DMS153 treated with DMSO at 0.1 percent for 48 hours (cell line): ENCODE measurements around the gene SMAP2.

Experiments
- DNase-seq: peaks from one replicate; lab custom pipeline; 2025; ENCODE audit not compliant: unreplicated experiment; lab: John Stamatoyannopoulos, UW

The SMAP2 gene

DNA sequence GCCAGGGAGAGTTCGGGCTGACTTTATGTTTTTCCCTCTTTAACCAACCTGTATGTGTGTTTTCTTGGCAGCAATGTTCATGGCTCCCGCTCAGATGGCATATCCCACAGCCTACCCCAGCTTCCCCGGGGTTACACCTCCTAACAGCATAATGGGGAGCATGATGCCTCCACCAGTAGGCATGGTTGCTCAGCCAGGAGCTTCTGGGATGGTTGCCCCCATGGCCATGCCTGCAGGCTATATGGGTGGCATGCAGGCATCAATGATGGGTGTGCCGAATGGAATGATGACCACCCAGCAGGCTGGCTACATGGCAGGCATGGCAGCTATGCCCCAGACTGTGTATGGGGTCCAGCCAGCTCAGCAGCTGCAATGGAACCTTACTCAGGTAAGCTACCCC, 43.2 kb downstream of the SMAP2 start:
- no peak for DNase-seq

- peak; percentile 58 for DNase-seq
Measured at GRCh38 chr1:40421431-40422384, 48.2 kb downstream of the SMAP2 start.

DNA sequence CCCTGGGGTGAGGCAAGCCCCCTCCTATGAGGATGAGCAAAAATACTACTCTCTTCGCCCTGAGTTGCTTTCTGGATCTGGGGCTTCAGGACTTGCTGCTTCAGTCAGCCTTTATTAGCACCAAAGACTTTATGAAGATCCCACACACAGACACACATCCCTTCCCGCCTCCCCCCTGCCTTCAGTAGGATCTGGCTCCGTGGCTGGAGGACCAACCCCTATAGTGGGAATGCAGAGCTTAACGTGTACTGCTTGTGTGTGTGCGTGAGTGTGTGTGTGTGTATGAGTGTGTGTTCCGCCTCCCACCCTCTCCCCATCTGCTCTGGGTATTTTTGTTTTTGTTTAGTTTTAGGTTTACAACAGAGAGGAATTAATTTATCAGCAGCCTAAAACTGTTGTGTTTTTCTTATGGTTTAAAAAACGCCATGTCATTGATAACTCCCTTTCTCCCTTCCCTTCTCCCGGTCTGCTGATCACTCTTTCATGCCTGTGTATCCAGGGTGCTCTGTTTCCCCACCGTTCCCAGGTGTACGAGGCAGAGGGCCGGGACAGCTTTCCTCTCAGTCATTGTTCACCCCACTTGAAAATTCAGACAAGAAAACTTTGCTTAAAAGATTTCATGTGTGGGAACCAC, 49.2 kb downstream of the SMAP2 start:
- no peak for DNase-seq

DNA sequence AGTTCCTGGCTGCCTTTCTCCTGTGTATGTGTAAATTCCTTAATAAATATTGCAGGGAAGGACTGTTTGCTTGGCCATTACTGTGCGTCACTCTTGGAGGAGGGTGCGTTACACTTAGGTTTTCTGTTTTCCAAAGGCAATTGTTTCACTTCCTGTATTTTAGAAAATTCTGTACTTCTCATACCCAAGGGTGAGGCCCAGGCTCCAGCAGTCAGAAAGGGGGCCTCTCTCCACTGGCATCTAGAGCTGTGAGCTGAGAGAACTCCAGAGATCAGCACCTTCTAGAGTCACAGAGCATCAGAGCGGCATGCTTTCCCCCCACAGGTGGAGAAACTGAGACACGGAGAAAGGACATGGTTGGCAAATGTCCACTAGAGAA, 49.7 kb downstream of the SMAP2 start:
- no peak for DNase-seq

DNA sequence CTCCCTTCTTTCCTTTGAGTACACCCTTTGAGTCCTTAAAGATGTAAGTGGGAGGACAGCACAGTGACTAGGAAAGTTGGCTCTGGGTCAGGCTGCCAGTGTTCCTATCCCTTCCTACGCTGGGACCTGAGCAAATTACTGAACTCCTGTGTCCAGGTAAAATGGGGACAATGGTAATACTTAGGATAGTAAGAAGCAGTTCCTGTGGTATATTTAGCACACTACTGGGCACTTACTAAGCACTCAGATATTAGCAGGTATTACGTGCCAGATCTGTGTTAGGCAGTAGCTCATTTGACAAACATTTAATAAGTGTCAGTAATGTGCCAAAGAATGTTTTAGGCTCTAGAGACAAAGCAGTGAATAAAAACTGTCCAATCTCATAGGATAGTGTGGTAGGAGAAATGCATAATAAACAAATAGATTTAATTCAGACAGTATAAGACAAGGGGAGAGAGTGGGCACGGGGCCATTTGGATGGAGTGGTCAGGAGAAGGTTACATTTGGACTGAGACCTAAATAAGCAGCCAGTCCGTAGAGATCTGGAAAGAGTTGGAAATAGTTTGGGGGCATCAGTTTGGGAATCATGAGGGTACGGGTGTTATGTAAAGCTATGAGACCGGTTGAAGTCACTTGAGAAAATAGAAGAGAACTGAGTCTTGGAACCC, 50.6 kb downstream of the SMAP2 start:
- no peak for DNase-seq

DNA sequence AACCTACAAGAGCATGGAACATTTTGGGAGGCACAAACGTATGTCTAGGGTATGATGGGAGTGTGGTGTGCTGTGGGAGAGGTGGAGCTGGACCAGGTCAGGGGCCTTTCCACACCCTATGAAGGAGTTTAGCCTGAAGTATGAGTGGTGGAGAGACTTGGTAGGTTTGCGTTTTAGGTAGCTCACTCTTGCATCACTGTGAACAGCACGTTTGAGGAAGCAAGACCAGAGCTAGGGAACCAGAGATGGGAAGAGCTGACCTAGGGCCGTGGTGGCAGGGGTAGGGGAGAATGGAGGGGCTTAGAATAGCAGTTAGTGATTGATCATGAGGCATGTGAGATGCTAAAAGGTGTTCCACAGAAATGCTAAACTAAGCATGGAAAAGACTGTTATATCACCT, 51.7 kb downstream of the SMAP2 start:
- no peak for DNase-seq

DNA sequence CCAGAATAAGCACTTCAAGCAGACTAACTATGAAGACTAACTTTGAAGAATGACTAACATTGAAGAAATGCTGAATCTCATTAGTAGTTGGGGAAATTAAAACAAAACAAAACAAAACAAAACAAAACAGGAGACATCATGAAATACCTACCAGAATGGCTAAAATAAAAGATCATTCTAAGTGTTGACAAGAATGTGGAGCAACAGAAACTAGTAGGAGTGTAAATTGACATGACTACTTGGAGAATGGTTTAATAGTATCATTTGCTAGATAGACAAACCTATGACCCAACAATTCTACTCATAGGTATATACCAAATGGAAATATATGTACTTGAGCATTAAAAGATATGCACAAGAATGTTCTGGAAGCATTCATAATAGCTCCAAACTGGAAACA, 57.9 kb downstream of the SMAP2 start:
- no peak for DNase-seq

GRCh38 chr1:40432644-40433390, 59.3 kb downstream of the SMAP2 start:
- no peak for DNase-seq

- DNase-seq: no peak
Measured at GRCh38 chr1:40435471-40435870, 61.9 kb downstream of the SMAP2 start.

DNA sequence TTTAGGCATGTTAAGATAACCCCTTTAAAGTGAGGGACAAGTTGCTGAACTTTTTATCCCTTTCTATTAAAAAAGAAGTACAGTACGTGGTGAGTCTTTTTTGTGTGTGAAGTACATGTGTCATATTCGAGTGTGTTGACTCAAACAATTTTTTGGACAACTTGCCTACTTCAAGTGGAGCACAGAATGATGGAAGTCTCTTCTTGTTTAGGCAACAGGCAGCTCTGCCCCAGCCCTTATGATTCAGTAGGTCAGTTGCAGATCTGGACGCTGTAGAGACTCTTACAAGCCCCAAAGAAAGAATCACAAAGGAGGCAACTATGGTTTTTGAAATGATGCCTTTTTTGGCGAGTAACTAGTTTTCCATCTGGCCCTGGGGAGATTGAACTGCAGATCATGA, 62.3 kb downstream of the SMAP2 start:
- DNase-seq: no peak

DNA sequence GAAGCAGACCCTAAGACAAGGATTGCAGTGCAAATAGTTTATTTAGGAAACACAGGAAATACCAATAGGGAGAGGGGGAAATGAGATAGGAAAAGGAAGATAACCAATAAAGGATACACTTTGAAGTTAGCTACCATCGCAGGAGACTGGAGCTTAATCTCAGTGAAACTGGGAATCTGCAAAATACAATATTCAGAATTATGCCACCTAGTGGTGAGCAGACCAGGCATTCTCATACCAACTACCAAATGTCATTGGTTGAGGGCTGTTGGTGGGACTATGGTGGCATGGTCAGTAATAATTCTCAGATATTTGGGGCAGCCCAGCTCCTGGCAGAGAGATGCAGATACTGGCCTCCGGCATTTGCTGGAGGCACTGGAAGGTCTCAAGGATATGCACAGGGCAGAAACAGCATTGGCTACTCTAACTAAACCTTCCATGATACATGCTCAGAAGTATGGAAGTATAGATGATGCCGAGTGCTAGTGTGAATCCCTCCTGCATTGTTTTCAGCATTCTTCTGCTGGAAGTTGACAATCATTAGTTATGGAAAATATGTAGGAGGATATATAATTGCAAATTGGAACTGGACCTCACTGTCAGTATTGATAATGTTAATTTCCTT, 65.0 kb downstream of the SMAP2 start:
- DNase-seq: no peak

- DNase-seq: no peak
Measured at GRCh38 chr1:40439247-40439646, 65.7 kb downstream of the SMAP2 start.

DNA sequence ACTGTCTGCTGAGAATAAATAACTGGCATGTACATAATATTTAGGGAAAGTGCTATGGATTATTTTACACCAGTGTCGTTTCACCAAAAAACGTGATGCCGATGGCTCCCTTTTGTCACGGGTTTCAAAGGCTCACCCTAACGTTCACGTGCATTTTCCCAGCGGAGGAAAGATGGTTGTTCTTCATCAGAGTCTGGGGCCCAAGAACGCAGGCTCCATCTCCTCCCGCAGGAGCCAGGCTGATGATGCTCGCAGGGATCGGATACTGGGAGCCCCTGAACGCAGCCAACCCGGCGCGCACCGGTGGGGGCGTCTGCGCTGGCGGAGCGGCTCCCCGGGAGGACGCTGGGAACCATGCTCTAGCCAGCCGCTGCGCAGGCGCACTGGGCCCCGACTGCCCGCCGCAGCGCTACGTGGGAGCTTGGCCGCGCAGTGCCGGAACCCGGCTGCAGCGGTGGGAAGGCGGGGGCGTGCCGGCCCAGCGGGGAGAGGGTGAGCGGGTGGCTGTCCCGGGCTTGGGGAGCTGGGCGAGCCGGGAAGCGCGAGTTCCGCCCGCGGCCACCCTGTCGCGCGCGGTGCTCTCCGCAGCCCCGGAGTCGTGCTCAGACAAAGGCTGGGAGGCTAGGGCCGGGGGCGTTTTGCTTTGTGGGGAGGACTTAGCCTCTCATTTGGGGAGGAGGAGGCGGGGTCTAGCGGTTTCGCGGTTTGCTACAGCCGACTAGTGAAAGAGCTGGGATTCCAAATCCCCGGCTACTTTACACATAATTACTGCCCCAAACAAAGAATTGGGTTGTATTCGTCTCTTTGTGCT, 76.4 kb downstream of the SMAP2 start, which contains the start of gene ZFP69B:
Gene ZFP69B, plus strand, starts transcription at position 793 of the 811 bp plus-strand sequence. CDS start 486 bp downstream, outside the sequence.
- DNase-seq: peak; percentile 99

DNA sequence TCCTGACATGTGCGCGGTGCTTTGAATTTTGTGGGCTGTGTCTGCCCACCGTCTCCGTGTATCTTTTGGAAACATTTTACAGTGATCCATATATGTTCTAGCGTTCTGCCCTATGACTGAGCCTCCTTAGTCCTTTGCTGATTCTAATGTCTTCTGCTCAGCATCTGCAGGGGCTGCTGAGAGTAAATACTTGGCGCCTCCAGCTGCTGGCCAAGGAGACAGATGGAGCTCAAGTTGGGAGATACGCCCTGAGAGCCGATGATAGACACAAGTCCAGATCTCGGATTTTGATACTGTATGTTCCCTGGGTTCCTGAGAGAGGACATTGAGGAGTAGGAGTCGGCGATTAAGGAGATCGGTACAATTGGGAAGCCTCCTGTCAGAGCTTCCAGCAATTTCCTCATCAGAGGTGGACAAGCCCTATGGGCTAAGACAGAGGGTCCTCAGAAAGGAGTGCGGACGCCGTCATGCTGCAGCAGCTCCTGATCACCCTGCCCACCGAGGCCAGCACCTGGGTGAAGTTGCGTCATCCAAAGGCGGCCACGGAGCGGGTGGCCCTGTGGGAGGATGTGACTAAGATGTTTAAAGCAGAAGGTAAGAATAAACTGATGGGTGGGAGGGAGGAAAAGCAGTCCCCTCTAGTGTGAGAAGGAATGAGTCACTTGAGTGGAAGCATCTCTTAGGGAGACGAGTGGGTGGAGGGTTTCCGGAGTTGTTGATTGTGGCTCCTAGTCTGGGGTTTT, 77.1 kb downstream of the SMAP2 start:
- no peak for DNase-seq

DNA sequence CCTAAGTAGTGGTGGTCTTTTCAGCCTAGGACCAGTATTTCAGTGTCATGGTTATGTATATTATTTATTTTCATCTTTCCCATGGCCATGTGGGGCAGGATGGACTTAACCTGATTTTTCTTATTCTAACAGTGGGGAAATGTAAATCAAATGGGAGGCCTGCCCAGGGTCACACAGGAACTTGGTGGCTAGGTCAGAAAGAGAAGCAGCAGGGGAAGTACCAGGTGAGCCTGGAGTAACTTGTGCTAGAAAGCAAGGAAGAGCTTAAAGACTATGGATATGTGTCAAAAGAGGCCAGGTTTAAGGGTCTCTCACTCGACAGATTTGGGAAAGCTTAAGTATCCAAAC, 77.7 kb downstream of the SMAP2 start:
- DNase-seq: no peak

- DNase-seq: no peak
Measured at GRCh38 chr1:40454873-40455272, 81.3 kb downstream of the SMAP2 start.

GRCh38 chr1:40462956-40463590, 89.5 kb downstream of the SMAP2 start:
- no peak for DNase-seq

DNA sequence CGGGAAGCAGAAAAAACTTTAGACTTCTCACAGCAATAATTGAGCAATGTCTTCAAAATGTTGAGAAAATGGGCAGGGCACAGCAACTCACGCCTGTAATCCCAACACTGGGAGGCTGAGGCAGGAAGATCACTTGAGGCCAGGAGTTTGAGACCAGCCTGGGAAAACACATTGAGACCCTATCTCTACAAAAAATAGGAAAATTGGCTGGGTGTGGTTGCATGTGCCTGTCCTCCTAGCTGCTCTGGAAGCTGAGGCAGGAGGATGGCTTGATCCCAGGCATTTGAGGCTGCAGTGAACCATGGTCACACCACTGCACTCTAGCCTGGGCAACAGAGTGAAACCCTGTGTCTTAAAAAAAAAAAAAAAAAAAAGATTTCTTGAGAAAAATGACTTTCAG, 95.8 kb downstream of the SMAP2 start:
- DNase-seq: no peak
